Right lung (tissue), 10 donors: ENCODE data around the gene ATOSA. TPM values are rescaled to one million over a fixed set of nuclear protein-coding genes. Genes with fewer than 3 reads are reported as not detected.

Experiments used
- DNase-seq, 2 donors: peaks; one replicate each; pipeline ENCODE4 v3.0.0-alpha.2; 2013
- long read RNA-seq, 8 donors: transcript quantifications; one replicate each; lab custom pipeline, GENCODE V29; 2026
- polyA plus RNA-seq, 5 donors: library from polyadenylated mRNA; unstranded; fragments of 120-200 nt; gene quantifications; one replicate each; pipeline versions ENCODE4 v1.2.1 to v1.2.3, GENCODE V29; 2013; ENCODE audit warnings: inconsistent platforms in 1 of 5, low replicate concordance in 1 of 5; ENCODE audit not compliant: insufficient read length in 5 of 5, insufficient read depth in 1 of 5

ATOSA gene, protein sequence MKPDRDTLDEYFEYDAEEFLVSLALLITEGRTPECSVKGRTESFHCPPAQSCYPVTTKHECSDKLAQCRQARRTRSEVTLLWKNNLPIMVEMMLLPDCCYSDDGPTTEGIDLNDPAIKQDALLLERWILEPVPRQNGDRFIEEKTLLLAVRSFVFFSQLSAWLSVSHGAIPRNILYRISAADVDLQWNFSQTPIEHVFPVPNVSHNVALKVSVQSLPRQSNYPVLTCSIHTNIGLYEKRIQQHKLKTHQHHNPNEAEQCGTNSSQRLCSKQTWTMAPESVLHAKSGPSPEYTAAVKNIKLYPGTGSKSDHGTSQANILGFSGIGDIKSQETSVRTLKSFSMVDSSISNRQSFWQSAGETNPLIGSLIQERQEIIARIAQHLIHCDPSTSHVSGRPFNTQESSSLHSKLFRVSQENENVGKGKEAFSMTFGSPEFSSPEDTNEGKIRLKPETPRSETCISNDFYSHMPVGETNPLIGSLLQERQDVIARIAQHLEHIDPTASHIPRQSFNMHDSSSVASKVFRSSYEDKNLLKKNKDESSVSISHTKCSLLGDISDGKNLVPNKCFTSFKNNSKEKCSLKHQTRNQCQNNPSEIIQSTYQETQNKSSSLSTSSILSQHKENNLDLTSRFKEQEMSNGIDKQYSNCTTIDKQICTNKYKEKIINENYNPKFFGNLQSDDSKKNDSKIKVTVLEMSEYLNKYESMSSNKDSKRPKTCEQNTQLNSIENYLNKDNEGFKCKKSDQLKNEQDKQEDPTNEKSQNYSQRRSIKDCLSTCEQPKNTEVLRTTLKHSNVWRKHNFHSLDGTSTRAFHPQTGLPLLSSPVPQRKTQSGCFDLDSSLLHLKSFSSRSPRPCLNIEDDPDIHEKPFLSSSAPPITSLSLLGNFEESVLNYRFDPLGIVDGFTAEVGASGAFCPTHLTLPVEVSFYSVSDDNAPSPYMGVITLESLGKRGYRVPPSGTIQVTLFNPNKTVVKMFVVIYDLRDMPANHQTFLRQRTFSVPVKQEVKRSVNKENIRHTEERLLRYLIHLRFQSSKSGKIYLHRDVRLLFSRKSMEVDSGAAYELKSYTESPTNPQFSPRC
- 10 to 100 TPM; 39.9 to 80.9 (median 67.7) TPM for polyA plus RNA-seq
- long read RNA-seq, donor 1, full-length matches to known transcripts = 9 of 14 reads
- long read RNA-seq, donor 1, partial matches to known transcripts = 5 of 14 reads
- long read RNA-seq, donor 1, other reads (novel, unspliced or antisense) = 0 of 14 reads
- long read RNA-seq, donor 2 = 0 reads
- long read RNA-seq, donor 3, partial matches to known transcripts = 0 of 4 reads
- long read RNA-seq, donor 3, other reads (novel, unspliced or antisense) = 0 of 4 reads
- long read RNA-seq, donor 4, partial matches to known transcripts = 0 of 3 reads
- long read RNA-seq, donor 4, other reads (novel, unspliced or antisense) = 0 of 3 reads
- long read RNA-seq, donor 5, transcript FAM214A-214 (2 exons, 1,570 nt) = major isoform, 5 of 11 reads
- long read RNA-seq, donor 5, partial matches to known transcripts = 5 of 11 reads
- long read RNA-seq, donor 5, other reads (novel, unspliced or antisense) = 0 of 11 reads
- long read RNA-seq, donor 6, partial matches to known transcripts = 0 of 1 reads
- long read RNA-seq, donor 6, other reads (novel, unspliced or antisense) = 0 of 1 reads
- long read RNA-seq, donor 7, partial matches to known transcripts = 0 of 2 reads
- long read RNA-seq, donor 7, other reads (novel, unspliced or antisense) = 0 of 2 reads
- long read RNA-seq, donor 8, partial matches to known transcripts = 0 of 1 reads
- long read RNA-seq, donor 8, other reads (novel, unspliced or antisense) = 0 of 1 reads

DNA sequence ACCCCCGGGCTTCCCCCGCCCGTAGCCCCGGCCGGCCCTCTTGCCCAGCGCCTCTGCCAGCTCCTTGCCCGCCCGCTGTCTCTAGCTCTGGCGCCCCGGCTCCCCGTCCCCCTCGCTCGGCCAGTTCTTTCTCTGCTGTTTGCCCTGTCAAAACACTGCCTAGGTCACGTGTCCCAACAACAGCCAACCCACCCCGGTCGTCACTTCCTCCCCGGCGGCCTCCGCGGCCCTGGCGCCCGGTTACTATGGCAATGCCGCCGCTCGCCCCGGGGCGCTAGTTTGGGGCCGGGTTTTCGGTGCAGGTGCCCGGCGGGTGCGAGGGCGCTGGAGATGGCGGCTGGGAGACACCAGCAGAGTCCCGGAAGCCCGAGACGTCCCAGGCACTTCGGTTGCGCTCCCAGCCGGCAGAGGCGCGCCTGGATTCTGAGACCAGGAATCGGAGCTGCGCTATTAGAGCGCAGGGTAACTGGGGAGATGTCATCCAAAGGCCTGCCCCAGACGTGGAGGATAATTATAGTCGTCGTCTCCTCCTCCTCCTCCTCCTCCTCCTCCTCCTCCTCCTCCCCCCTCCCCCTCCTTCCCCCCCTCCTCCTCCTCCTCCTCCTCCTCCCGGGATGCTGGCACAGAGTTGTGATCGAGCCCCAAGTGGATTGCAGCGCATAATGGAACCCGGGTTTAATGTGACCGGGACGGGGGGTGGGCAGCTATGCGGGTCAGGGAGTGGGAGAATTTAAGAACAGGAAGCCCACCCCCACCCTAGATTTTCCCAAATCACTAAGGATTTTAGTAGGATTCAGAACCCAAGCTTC is at the start of gene ATOSA:
TSS of gene ATOSA (minus strand) at position 157 of the 809 bp plus-strand sequence. CDS start 1,367 bp downstream, outside the sequence.
- DNase-seq = peak; percentile 91

DNA sequence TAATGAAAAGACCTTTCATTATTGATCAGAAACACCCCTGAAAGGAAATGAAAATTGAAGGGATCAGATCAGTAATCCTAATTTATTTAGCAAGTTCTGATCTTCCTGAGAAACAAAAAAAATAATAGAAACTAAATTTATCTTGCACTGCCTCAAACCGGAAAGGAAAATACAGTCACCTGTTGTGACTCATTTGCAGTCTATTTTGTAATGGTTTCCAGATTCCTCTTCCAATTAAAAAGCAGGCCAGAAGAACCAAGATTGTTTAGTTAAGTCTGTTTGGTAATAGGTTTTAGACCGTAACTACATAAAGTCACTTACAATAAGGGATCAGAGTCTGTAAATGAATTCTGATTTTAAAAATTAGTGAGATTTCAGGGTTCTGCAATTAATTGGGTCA is 49.7 kb upstream of the ATOSA start:
- no peak for DNase-seq

GRCh38 chr15:52727815-52728214 is 48.6 kb upstream of the ATOSA start:
- DNase-seq = no peak

DNA sequence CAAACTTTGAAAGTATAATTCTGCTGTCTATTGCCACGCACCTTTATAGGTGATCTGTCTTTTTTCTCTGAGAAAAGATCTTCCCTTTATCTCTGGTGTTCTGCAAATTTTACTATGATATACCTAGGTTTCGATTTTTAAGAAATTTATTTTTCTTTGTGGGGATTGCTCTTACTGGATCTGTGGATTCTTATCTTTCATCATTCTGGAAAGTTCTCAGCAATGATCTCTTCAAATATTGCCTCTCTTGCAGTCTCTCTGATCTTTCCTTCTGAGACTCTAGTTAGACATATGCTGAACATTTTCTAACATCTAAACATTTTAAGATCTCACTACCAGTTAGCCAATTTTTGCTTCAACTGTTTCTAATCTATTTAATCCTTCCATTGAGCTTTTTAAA is 47.0 kb upstream of the ATOSA start:
- DNase-seq = no peak

- DNase-seq = no peak
These were observed 39.4 kb upstream of the ATOSA start for GRCh38 chr15:52718551-52718950.

- no peak for DNase-seq
These were observed 38.7 kb upstream of the ATOSA start for GRCh38 chr15:52717924-52718323.

GRCh38 chr15:52717481-52717880 is 38.3 kb upstream of the ATOSA start:
- DNase-seq = no peak

DNA sequence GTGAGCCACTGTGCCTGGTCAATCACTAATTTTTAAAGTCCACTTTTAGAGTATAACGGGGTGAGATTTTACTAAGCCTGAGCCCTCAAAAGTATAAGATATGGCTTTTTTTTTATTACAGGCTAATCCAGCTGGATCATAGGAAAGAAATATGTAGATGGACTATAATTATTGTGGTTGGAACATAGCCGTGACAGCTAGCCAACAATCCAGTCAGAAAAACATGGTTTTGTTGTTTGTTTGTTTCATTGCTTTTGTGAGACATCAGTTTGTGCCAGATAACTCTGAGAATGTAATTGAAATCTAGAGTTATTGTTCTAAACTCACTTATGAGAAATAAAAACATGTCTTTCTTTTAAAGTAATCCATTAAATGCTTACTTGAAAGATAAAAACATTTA is 37.3 kb upstream of the ATOSA start:
- peak; percentile 19 to 37 for DNase-seq

GRCh38 chr15:52715411-52715810 is 36.2 kb upstream of the ATOSA start:
- no peak for DNase-seq

DNA sequence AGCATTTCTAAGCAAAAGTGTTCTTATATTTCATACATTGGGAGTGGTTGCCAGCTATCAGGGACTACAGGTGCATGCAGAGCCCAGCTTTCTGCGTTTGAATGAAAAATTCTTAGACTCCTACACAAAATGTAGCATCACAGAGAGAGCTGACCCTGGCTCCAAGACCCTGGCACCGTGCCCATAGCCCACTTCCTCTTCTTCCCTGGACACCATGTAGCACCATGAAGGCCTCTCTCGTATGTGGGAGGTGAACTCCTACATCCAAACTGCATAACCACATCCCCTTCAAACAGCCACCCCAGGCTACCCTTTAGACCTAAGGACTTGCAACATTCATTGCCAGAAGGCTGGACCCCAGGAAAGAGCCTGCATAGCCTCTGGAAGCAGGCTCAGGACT is 35.8 kb upstream of the ATOSA start:
- DNase-seq = no peak

DNA sequence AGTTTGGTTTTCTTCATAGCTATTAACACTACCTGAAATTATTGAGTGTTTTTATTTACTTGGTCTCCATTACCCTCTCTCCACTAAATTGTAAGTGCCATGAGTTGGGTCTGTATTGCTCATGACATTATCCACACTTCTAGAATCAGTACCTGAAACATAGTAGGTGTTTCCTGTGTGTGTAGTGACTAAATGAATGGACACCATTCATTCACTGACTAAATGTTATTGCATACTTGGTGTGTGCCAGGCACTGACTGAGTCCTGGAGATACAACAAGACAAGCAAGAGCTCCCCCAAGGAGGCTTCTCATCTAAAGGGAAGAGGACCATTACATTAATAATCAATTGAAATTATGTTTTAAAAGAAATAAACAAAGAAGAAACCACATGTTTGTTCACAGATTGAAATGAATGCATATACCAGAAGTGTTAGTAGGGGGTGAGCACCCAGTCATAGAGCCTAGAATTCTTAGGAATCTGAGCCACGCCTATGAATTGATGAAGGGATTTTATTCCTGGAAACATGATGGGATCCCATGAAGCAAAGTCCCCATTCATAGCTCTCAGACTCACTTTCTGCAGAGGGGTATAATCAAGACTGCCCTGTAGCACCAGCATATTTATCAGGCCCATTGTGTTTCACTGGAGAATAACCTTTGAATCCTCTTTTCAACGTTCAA is 31.7 kb upstream of the ATOSA start:
- DNase-seq = no peak

- no peak for DNase-seq
These were observed 31.0 kb upstream of the ATOSA start for GRCh38 chr15:52710050-52710707.

DNA sequence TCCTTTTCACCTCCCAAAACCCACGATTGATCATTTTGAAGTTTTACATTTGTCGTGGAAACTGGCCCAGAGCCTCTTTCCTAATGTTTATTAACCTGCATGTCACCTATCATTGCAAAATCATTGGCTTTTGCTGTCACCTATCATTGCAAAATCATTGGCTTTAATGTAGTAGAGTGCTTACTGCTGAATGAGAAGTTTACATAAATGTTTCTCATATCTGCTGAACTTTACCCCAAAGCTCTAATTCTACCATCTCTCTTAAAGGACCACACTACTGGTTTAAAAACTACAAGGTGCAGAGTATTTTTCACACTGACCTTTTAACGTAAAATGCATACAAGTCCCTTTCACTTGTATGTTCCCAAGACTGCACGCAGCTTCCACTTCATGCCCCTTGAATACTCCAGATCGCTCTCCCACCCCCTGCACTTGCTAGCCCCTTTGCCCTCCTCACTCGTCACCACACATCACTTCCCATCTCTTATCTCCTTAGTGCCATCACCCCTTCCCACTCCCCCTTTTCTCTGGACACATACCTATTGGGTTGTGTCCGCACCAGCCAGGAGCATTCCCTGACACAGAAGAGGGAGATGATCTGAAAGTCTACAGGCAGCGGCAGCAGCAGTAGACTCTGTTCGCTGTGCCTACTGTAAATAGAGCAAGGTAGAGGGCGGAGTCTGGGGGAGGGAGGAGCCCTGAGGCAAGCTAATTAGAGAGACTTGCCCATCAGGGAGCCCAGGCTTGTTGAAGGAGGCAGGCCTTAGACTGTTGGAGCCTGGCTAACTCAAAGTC is 30.2 kb upstream of the ATOSA start:
- DNase-seq = no peak

GRCh38 chr15:52706091-52706490 is 26.9 kb upstream of the ATOSA start:
- DNase-seq = no peak

GRCh38 chr15:52702390-52702789 is 23.2 kb upstream of the ATOSA start:
- no peak for DNase-seq

GRCh38 chr15:52699457-52699856 is 20.3 kb upstream of the ATOSA start:
- no peak for DNase-seq

GRCh38 chr15:52698514-52698913 is 19.3 kb upstream of the ATOSA start:
- DNase-seq = no peak

GRCh38 chr15:52697051-52697450 is 17.9 kb upstream of the ATOSA start:
- DNase-seq = no peak
